Esophagus muscularis mucosa (tissue), 4 donors: ENCODE data around the gene IGF2BP3. TPM values are rescaled to one million over a fixed set of nuclear protein-coding genes. Genes with fewer than 3 reads are reported as not detected.

Experiments used
- DNase-seq: peaks from one replicate; pipeline ENCODE4 v3.0.0-alpha.2; 2017; ENCODE audit errors: extremely low spot score
- H3K27ac ChIP-seq, 4 donors: fragments of 200-600 bp; sonication (generic); replicated peaks in 1 of 4; 1 replicate in 3 of 4; 2 replicates in 1 of 4; pipeline ENCODE4 v1.5.1; 2016 to 2019; ENCODE audit warnings: mild to moderate bottlenecking in 1 of 4
- H3K27me3 ChIP-seq, 4 donors: fragments of 200-600 bp; sonication (generic); one replicate each; pipeline versions ENCODE4 v1.5.1 to v1.6.0; 2016 to 2019
- H3K36me3 ChIP-seq, 4 donors: fragments of 200-600 bp; sonication (generic); one replicate each; pipeline ENCODE4 v1.5.1; 2016 to 2019
- H3K4me1 ChIP-seq, 4 donors: fragments of 200-600 bp; sonication (generic); one replicate each; pipeline ENCODE4 v1.5.1; 2016 to 2019
- H3K4me3 ChIP-seq, 4 donors: fragments of 200-600 bp; sonication (generic); 1 replicate in 2 of 4; 2 replicates in 2 of 4; pipeline ENCODE4 v1.5.1; 2016 to 2019; ENCODE audit warnings: mild to moderate bottlenecking in 4 of 4, moderate library complexity in 1 of 4
- H3K9me3 ChIP-seq, 4 donors: fragments of 200-600 bp; sonication (generic); 1 replicate in 3 of 4; 2 replicates in 1 of 4; pipeline ENCODE4 v1.5.1; 2016 to 2019
- EP300 ChIP-seq: sonication (generic); formaldehyde crosslinking; IDR thresholded peaks from one replicate; pipeline ENCODE4 v1.6.1; 2017; ENCODE audit warnings: antibody characterized with exemption
- POLR2A ChIP-seq: fragments of 450-650 bp; IDR thresholded peaks from one replicate; pipeline ENCODE4 v1.6.1; 2017; ENCODE audit warnings: antibody characterized with exemption, moderate library complexity, mild to moderate bottlenecking, low read depth
- POLR2AphosphoS5 ChIP-seq, 2 donors: sonication (generic); formaldehyde crosslinking; IDR thresholded peaks; one replicate each; pipeline ENCODE4 v1.6.1; 2017; ENCODE audit warnings: antibody characterized with exemption in 2 of 2
- WGBS: methylation state at CpG from one replicate; pipeline ENCODE4 v1.1.5; 2018; 5-methylcytosine and 5-hydroxymethylcytosine counted together
- intact Hi-C: fragments of 100-400 bp; cut with DNase I; formaldehyde crosslinking; loops from one replicate; pipeline ENCODE4 v1.15.1; 2023
- total RNA-seq, 4 donors: library from RNA; depleted of rRNA; stranded (reverse); fragments of >200 nt; gene quantifications; one replicate each; pipeline versions ENCODE4 v1.1.0 to v1.2.1, GENCODE V29; 2016
- TF ChIP-seq, protein P1 (sequence below), 3 experiments: fragments of 200-600 bp in 2 of 3; fragments of 450-650 bp in 1 of 3; sonication (generic) in 2 of 3; IDR thresholded peaks; one replicate each; pipeline ENCODE4 v1.5.1; 2017 to 2019; ENCODE audit warnings: antibody characterized with exemption in 3 of 3, mild to moderate bottlenecking in 2 of 3, moderate library complexity in 1 of 3

IGF2BP3 gene
- total RNA-seq, 4 donors from 2014 or later: 0.45 to 1.7 TPM; not detected in 2

DNA sequence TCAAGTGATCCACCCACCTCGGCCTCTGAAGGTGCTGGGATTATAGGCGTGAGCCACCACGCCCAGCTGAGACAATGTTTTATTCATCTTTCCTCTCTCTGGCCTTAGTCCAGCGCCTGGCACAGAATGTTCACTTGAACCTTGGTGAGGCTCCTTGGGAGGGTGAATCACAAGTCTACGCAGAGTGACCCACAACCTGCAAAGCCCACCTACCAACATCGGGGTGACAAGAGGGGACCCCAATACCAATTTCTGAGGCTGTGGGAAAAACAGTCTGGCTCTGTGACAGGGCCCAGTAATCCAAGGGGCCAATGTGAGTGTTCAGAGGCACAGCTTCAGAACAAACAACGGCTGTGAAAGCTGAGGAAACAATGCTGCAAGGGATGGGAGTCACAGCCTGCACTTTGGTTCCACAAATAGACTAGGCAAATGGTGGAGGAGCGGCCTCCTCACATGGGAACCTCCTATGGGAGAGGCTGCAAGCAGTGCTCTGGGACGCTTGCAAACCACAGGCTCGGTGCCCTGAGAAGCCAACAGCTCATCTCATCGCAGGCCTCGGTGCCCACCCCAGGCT is 176.7 kb downstream of the IGF2BP3 start:
- Histone ChIP-seq H3K27me3 (peaks cover 0 to 21% (median 0%) of the 10 kb centered on the region in 4 donors), H3K4me3 (no peak overlapping the region), H3K9me3 (no peaks in the 10 kb centered on the region), H3K4me1 (peaks cover 4 to 9% (median 8%) of the 10 kb centered on the region in 4 donors), H3K36me3 (no peaks in the 10 kb centered on the region), H3K27ac (no peak overlapping the region)
- no peak for DNase-seq
- WGBS: 92% methylated on average over 12 of the region's 12 CpGs
- TF ChIP-seq, protein P1, sequence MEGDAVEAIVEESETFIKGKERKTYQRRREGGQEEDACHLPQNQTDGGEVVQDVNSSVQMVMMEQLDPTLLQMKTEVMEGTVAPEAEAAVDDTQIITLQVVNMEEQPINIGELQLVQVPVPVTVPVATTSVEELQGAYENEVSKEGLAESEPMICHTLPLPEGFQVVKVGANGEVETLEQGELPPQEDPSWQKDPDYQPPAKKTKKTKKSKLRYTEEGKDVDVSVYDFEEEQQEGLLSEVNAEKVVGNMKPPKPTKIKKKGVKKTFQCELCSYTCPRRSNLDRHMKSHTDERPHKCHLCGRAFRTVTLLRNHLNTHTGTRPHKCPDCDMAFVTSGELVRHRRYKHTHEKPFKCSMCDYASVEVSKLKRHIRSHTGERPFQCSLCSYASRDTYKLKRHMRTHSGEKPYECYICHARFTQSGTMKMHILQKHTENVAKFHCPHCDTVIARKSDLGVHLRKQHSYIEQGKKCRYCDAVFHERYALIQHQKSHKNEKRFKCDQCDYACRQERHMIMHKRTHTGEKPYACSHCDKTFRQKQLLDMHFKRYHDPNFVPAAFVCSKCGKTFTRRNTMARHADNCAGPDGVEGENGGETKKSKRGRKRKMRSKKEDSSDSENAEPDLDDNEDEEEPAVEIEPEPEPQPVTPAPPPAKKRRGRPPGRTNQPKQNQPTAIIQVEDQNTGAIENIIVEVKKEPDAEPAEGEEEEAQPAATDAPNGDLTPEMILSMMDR (IDR thresholded peaks at IDR 0.05): no peak
- TF ChIP-seq EP300 (no peak), POLR2AphosphoS5 (IDR thresholded peaks at IDR 0.05) (no peak), POLR2A (no peak)
- intact Hi-C loops: loop anchor here (10.0 kb wide), 1 partner anchor 109 kb away; the partner anchor contains the start of gene NUP42

DNA sequence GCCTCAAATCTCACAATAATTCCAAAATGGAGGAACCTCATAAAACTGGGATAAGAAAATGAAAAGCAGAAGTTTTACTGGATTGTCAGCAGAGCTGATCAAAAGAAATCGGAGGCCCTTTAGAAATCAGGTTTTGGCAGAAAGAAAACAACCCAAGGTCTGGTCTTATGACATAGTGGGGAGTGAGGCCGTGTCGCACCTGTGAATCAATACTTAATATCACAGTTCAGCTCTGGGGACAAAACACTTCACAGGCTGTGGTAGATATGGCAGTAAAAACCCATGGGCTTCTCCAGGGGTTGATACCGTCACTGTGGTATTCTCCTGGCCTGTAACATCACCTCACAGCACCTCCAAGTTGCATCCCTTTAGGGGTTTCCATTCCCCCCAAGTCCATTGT is 177.7 kb downstream of the IGF2BP3 start:
- TF ChIP-seq, protein P1 (IDR thresholded peaks at IDR 0.05): no peak
- TF ChIP-seq EP300 (no peak), POLR2AphosphoS5 (IDR thresholded peaks at IDR 0.05) (no peak), POLR2A (no peak)
- WGBS: 92% methylated on average over 4 of the region's 4 CpGs
- Histone ChIP-seq H3K27ac (no peak overlapping the region), H3K36me3 (no peaks in the 10 kb centered on the region), H3K4me3 (no peak overlapping the region), H3K9me3 (no peaks in the 10 kb centered on the region), H3K4me1 (no peaks in the 10 kb centered on the region), H3K27me3 (peaks cover 0 to 21% (median 0%) of the 10 kb centered on the region in 4 donors)
- intact Hi-C loops: loop anchor here (10.0 kb wide), 1 partner anchor 108 kb away; the partner anchor contains the start of gene NUP42
- DNase-seq: no peak

DNA sequence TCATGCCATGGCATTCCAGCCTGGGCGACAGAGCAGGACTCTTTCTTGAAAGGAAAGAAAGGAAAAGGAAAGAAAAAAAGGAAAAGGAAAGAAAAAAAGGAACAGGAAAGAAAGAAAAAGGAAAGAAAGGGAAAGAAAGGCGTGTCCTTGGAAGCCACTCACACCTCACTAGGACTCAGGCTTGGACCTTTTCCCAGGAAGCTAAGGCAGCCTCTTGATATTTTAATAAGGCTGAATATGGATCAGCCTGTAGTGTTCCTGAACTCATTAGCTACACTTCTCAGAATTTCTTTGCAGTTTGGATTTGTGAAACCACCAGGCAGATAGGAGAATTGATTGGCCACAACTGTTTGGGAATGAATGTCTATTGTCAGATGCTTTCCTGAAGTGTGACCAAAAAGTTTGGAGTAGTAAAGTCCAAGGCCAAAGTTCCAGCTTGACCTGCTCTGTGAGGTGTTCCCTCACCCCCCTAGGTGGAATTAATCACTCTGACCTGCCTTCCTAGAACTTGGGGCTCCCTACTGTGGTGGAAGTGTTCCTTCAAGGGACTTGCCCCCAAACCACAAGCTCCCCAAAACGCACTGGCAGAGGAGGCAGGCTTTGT is 178.2 kb downstream of the IGF2BP3 start:
- no peak for DNase-seq
- H3K27ac ChIP-seq: no peak overlapping the region
- H3K36me3 ChIP-seq: no peaks in the 10 kb centered on the region
- no peak overlapping the region for H3K4me3 ChIP-seq
- TF ChIP-seq, protein P1 (IDR thresholded peaks at IDR 0.05): no peak
- TF ChIP-seq POLR2AphosphoS5 (IDR thresholded peaks at IDR 0.05) (no peak), POLR2A (no peak), EP300 (no peak)
- intact Hi-C loops: loop anchor here (10.0 kb wide), 1 partner anchor 107 kb away; the partner anchor contains the start of gene NUP42
- H3K4me1 ChIP-seq: no peaks in the 10 kb centered on the region
- WGBS: 80% methylated on average over 3 of the region's 3 CpGs
- no peaks in the 10 kb centered on the region for H3K9me3 ChIP-seq
- peaks cover 0 to 21% (median 0%) of the 10 kb centered on the region in 4 donors for H3K27me3 ChIP-seq

DNA sequence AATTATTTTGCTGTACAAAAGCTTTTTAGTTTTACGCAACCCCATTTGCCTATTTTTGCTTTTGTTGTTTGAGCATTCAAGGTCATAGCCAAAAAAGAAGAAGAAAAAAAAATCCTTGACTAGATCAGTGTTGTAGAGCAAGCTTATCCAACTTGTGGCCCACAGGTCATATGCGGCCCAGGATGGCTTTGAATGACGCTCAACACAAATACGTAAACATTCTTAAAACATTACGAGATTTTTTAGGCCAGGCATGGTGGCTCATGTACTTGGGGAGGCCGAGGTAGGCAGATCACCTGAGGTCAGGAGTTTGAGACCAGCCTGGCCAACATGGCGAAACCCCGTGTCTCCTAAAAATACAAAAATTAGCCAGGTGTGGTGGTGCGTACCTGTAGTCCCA is 179.3 kb downstream of the IGF2BP3 start:
- DNase-seq: no peak
- TF ChIP-seq POLR2A (no peak), POLR2AphosphoS5 (IDR thresholded peaks at IDR 0.05) (no peak), EP300 (no peak)
- TF ChIP-seq, protein P1 (IDR thresholded peaks at IDR 0.05): no peak
- Histone ChIP-seq H3K27me3 (peaks cover 0 to 16% (median 0%) of the 10 kb centered on the region in 4 donors), H3K9me3 (no peaks in the 10 kb centered on the region), H3K36me3 (no peaks in the 10 kb centered on the region), H3K4me3 (no peak overlapping the region), H3K27ac (no peak overlapping the region), H3K4me1 (no peaks in the 10 kb centered on the region)
- WGBS: 93% methylated on average over 9 of the region's 9 CpGs
- intact Hi-C loops: loop anchor here (10.0 kb wide), 1 partner anchor 106 kb away; the partner anchor contains the start of gene NUP42
